H1 (cell line): ENCODE results near the gene MTFR1L. TPM values are rescaled to one million over a fixed set of nuclear protein-coding genes. Genes with fewer than 3 reads are reported as not detected.

Source experiments
- CHD7 ChIP-seq: fragments of 300-600 bp; sonication (generic); IDR thresholded peaks from 2 replicates; pipeline ENCODE4 v1.7.1; 2012; ENCODE audit warnings: low read length, moderate library complexity, mild to moderate bottlenecking, inconsistent platforms; ENCODE audit not compliant: insufficient replicate concordance
- FOSL1 ChIP-seq: IDR thresholded peaks from 2 replicates; pipeline ENCODE4 v1.6.1; 2011; ENCODE audit warnings: mild to moderate bottlenecking, low read depth, low read length, moderate library complexity; ENCODE audit not compliant: insufficient read depth
- HDAC6 ChIP-seq: IDR thresholded peaks from one replicate; pipeline ENCODE4 v1.7.1; 2012; ENCODE audit warnings: low read depth, mild to moderate bottlenecking, inconsistent platforms, low read length, moderate library complexity
- JUND ChIP-seq: IDR thresholded peaks from 2 replicates; pipeline ENCODE4 v1.6.1; 2011; ENCODE audit warnings: mild to moderate bottlenecking, improper control_type of control experiment, low read length
- KDM5A ChIP-seq: fragments of 200-600 bp; IDR thresholded peaks from 2 replicates; pipeline ENCODE4 v1.7.1; 2012; ENCODE audit warnings: mild to moderate bottlenecking, low read length, inconsistent platforms, mixed read lengths
- NRF1 ChIP-seq: IDR thresholded peaks from 2 replicates; pipeline ENCODE4 v1.6.1; 2011; ENCODE audit warnings: mild to moderate bottlenecking, low read depth, low read length, improper control_type of control experiment
- RFX5 ChIP-seq: IDR thresholded peaks from 2 replicates; pipeline ENCODE4 v1.6.1; 2011; ENCODE audit warnings: low read depth, low read length, improper control_type of control experiment, borderline replicate concordance
- SIRT6 ChIP-seq: IDR thresholded peaks from one replicate; pipeline ENCODE4 v1.7.1; 2012; ENCODE audit warnings: low read length, inconsistent platforms
- SP2 ChIP-seq: IDR thresholded peaks from 2 replicates; pipeline ENCODE4 v1.6.1; 2012; ENCODE audit warnings: mild to moderate bottlenecking, low read length, inconsistent platforms
- TBP ChIP-seq: IDR thresholded peaks from 2 replicates; pipeline ENCODE4 v1.6.1; 2011; ENCODE audit warnings: low read depth, low read length, improper control_type of control experiment
- polyA plus RNA-seq, 7 experiments: library from polyadenylated mRNA; depleted of rRNA in 3 of 7; stranded (reverse) in 5 of 7; unstranded in 2 of 7; fragments of >200 nt in 5 of 7; fragments of 200-250 nt in 2 of 7; gene quantifications; 1 replicate in 5 of 7; 2 replicates in 1 of 7; 4 replicates in 1 of 7; pipeline versions ENCODE4 v1.2.1 to v1.2.3, GENCODE V29; 2011 to 2013; ENCODE audit warnings: missing spikeins in 2 of 7, mixed read lengths in 2 of 7
- total RNA-seq: library from RNA; stranded (reverse); fragmentation: NEBNext Ultra II Directional; extraction: Animal tissue kit (Norgen Biotek cat#: 25700); gene quantifications from 2 replicates; pipeline ENCODE4 v1.2.1, GENCODE V29; 2021

Gene MTFR1L
- total and polyA plus RNA-seq, 2 of the 8 experiments (the other 6 are each of a cell fraction or from before 2014, with no cell fraction given) = 20.8 to 23.1 TPM

GRCh38 chr1:25798666-25799351, 20.9 kb upstream of the MTFR1L start (continued):
- TF ChIP-seq HDAC6 (no peak), SIRT6 (no peak), NRF1 (no peak), SP2 (no peak), CHD7 (no peak), FOSL1 (no peak), TBP (no peak), JUND (no peak), KDM5A (no peak), RFX5 (no peak)
